ENCODE data around the gene STK11IP.

GRCh38 chr2:219629976-219630695 lies 32.5 kb downstream of the STK11IP start:
- TF ChIP-seq SP1 (IDR thresholded peaks at IDR 0.05) (no peak), LEF1 (IDR thresholded peaks at IDR 0.05; ENCODE audit: borderline replicate concordance) (no peak), ZNF384 (IDR thresholded peaks at IDR 0.05) (no peak), ELF4 (IDR thresholded peaks at IDR 0.05) (no peak), CTBP1 (IDR thresholded peaks at IDR 0.05; ENCODE audit: borderline replicate concordance) (no peak), FOXK2 (IDR thresholded peaks at IDR 0.05) (no peak), HDGF (IDR thresholded peaks at IDR 0.05; ENCODE audit: borderline replicate concordance) (no peak), FOXM1 (IDR thresholded peaks at IDR 0.05; ENCODE audit: borderline replicate concordance) (no peak)
